Uterus (tissue), 4 donors: ENCODE data around the gene RBMS1. TPM values are rescaled to one million over a fixed set of nuclear protein-coding genes. Genes with fewer than 3 reads are reported as not detected.

Experiments
- DNase-seq, 2 donors: peaks; one replicate each; pipeline ENCODE4 v3.0.0-alpha.2; 2019 to 2020
- H3K27ac ChIP-seq, 2 donors: fragments of 200-600 bp; sonication (generic); 1 replicate in 1 of 2; 2 replicates in 1 of 2; pipeline ENCODE4 v1.5.1; 2016 to 2018
- H3K27me3 ChIP-seq, 2 donors: fragments of 200-600 bp; sonication (generic); one replicate each; pipeline ENCODE4 v1.5.1; 2018 to 2019; ENCODE audit warnings: control low read depth in 1 of 2
- H3K36me3 ChIP-seq, 2 donors: fragments of 200-600 bp; sonication (generic); one replicate each; pipeline ENCODE4 v1.5.1; 2019; ENCODE audit warnings: control low read depth in 1 of 2
- H3K4me1 ChIP-seq, 2 donors: fragments of 200-600 bp; sonication (generic); one replicate each; pipeline ENCODE4 v1.5.1; 2018 to 2019; ENCODE audit warnings: control low read depth in 1 of 2
- H3K4me3 ChIP-seq, 2 donors: fragments of 200-600 bp; sonication (generic); 1 replicate in 1 of 2; 2 replicates in 1 of 2; pipeline ENCODE4 v1.5.1; 2018 to 2019; ENCODE audit warnings: mild to moderate bottlenecking in 1 of 2
- H3K9me3 ChIP-seq, 2 donors: fragments of 200-600 bp; sonication (generic); one replicate each; pipeline ENCODE4 v1.5.1; 2019; ENCODE audit warnings: control low read depth in 1 of 2
- POLR2A ChIP-seq, 2 donors: fragments of 450-650 bp; IDR thresholded peaks; one replicate each; pipeline ENCODE4 v1.6.1; 2016; ENCODE audit warnings: antibody characterized with exemption in 2 of 2, mild to moderate bottlenecking in 1 of 2, moderate library complexity in 1 of 2
- intact Hi-C: fragments of 100-400 bp; cut with DNase I; formaldehyde crosslinking; loops from one replicate; pipeline ENCODE4 v1.15.1; 2023; ENCODE audit warnings: low total_unique reads
- total RNA-seq, 4 donors: library from RNA; depleted of rRNA in 3 of 4; stranded (reverse); fragments of >200 nt in 3 of 4; gene quantifications; one replicate each; pipeline versions ENCODE4 v1.1.0 to v1.2.4, GENCODE V29; 2014 to 2023
- TF ChIP-seq, protein P1 (sequence below), 4 experiments: fragments of 200-600 bp in 2 of 4; fragments of 450-650 bp in 2 of 4; sonication (generic) in 2 of 4; IDR thresholded peaks; one replicate each; pipeline ENCODE4 v1.5.1; 2016 to 2019; ENCODE audit warnings: antibody characterized with exemption in 4 of 4, mild to moderate bottlenecking in 2 of 4, moderate library complexity in 1 of 4
- donor health status: DM: yes; HTN: yes; CAD: no.

Gene RBMS1
- total RNA-seq, 4 donors from 2014 or later: 30.5 to 149 (median 88.9) TPM

DNA sequence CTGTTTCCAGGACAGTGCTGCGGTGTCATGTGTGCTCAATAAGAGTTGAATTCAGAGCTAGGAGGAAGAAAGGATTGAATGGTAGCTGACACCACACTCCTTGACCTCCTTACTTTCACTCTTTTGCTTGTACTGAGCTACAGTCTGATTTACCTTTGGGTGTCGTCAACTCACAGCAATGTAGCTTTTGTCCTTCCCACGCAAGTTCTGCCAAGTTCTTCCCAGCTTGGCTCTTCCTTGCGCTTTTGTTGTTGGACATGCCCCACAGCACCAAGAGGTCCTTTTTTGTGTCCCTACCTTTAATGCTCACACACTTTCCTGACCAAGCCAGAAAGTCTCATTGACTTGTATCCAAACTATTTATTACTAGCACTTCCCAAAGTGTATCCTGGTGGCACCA lies 255.2 kb downstream of the RBMS1 start:
- intact Hi-C loops: no loop called here
- H3K36me3 ChIP-seq: no peaks in the 10 kb centered on the region
- H3K27ac ChIP-seq: no peak overlapping the region

DNA sequence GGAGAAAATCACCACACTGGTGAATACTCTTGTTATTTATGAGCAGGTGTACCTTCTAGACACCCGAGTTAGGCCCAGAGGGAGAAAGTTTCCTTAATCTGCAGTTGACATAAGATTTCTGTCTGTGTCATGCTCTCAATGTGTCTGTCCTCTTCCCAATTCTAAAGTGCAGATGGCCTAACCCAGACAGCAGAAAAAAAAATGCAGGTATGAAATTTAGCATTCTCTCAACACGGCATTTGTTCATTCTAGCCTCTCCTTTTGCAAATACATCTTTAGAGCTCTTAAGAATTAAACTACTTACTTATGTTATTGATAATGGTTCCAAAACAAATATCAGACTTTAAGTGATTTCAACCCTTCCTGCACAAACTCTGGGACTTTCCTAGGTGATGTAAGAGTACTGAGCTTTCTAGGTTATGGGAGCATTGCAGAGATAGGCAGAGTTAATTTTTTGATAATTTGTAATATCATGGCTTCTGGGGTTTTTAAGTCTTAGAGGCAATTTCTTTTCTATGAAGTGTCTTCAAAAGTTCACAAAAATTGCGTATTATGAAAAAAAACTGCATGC lies 260.6 kb downstream of the RBMS1 start:
- Histone ChIP-seq H3K27ac (no peak overlapping the region), H3K9me3 (no peaks in the 10 kb centered on the region), H3K4me1 (no peaks in the 10 kb centered on the region), H3K36me3 (no peaks in the 10 kb centered on the region), H3K4me3 (no peak overlapping the region), H3K27me3 (no peaks in the 10 kb centered on the region)
- DNase-seq: no peak
- TF ChIP-seq, protein P1, sequence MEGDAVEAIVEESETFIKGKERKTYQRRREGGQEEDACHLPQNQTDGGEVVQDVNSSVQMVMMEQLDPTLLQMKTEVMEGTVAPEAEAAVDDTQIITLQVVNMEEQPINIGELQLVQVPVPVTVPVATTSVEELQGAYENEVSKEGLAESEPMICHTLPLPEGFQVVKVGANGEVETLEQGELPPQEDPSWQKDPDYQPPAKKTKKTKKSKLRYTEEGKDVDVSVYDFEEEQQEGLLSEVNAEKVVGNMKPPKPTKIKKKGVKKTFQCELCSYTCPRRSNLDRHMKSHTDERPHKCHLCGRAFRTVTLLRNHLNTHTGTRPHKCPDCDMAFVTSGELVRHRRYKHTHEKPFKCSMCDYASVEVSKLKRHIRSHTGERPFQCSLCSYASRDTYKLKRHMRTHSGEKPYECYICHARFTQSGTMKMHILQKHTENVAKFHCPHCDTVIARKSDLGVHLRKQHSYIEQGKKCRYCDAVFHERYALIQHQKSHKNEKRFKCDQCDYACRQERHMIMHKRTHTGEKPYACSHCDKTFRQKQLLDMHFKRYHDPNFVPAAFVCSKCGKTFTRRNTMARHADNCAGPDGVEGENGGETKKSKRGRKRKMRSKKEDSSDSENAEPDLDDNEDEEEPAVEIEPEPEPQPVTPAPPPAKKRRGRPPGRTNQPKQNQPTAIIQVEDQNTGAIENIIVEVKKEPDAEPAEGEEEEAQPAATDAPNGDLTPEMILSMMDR (IDR thresholded peaks at IDR 0.05): no peak
- TF ChIP-seq POLR2A (IDR thresholded peaks at IDR 0.05): no peak
- intact Hi-C loops: no loop called here

More for the DNA sequence above, 255.2 kb downstream of the RBMS1 start:
- H3K27me3 ChIP-seq: no peaks in the 10 kb centered on the region
- no peaks in the 10 kb centered on the region for H3K4me1 ChIP-seq
- H3K9me3 ChIP-seq: no peaks in the 10 kb centered on the region
- no peak for DNase-seq
- TF ChIP-seq, protein P1 (IDR thresholded peaks at IDR 0.05): no peak
- TF ChIP-seq POLR2A (IDR thresholded peaks at IDR 0.05): no peak
- no peak overlapping the region for H3K4me3 ChIP-seq

DNA sequence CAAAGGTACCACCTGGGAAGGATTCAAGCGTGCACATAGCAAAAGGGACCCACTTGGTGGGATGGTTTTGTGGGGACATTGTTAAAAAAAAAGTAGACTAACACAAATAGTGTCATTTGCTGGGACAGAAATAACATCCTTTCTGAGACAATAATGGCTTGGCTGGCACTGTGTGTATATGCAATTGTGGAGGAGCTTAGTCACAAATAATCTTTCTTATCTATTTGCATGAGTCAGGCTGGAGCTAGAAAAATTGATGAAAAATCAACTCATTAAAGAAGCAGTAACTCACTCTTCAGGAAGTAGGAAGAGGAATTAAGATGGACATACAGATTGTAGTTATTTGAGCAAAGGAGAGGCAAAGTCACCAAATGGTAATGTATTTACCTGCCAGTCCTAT lies 264.0 kb downstream of the RBMS1 start:
- Histone ChIP-seq H3K9me3 (no peaks in the 10 kb centered on the region), H3K4me1 (no peaks in the 10 kb centered on the region), H3K36me3 (no peaks in the 10 kb centered on the region), H3K27me3 (no peaks in the 10 kb centered on the region), H3K4me3 (no peak overlapping the region), H3K27ac (no peak overlapping the region)
- TF ChIP-seq, protein P1 (IDR thresholded peaks at IDR 0.05): no peak
- no peak for TF ChIP-seq POLR2A (IDR thresholded peaks at IDR 0.05)
- intact Hi-C loops: no loop called here
- DNase-seq: no peak

DNA sequence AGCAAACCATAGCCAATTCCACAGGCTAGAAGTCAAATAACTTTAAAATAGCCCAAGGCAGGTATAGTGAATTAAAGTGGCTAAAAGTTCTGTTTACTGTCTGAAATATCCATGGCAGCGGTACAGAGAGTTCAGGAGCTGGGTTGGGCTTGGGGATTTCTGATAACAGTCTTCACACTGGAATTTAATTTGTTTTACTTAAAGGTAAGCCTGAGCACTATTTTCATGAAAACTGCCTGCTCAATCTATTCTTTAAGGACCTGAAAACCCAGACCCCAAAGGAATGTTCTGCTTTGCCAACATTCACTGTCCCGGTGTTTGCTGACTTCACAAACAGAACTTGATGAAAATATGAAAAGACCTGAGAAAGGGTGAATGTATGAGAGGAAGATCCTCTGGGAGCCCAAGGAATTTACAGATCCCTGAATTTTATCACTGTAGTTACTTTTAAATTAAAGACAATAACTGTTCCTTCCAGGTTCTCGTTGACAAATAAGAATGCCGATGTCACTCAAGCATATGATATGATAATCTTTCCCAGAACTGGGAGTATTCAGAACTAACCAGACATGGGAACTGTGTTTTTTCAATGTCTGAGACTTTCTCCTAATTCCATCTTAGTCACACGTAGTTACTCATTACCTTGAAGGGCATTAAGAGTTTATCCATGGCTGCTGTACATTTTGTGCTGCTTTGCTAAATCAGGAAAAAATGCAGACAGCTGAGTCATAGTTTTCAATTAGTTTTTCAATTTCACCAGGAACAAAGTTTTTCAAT lies 265.3 kb downstream of the RBMS1 start:
- no peak overlapping the region for H3K27ac ChIP-seq
- DNase-seq: no peak
- intact Hi-C loops: no loop called here

More for the DNA sequence above, 265.3 kb downstream of the RBMS1 start:
- Histone ChIP-seq H3K27me3 (no peaks in the 10 kb centered on the region), H3K36me3 (no peaks in the 10 kb centered on the region), H3K9me3 (no peaks in the 10 kb centered on the region), H3K4me3 (no peak overlapping the region), H3K4me1 (no peaks in the 10 kb centered on the region)
- no peak for TF ChIP-seq POLR2A (IDR thresholded peaks at IDR 0.05)
- TF ChIP-seq, protein P1 (IDR thresholded peaks at IDR 0.05): no peak
